OCI-LY1 (cell line): ENCODE data around the gene RHBG.

Experiments
- H2AFZ ChIP-seq: fragments of 200-600 bp; sonication (generic), shearing (Covaris generic); 2 replicates; pipeline ENCODE4 v1.6.0; 2014; ENCODE audit warnings: antibody characterized with exemption, mild to moderate bottlenecking, low read length
- H3F3A ChIP-seq: fragments of 200-600 bp; sonication (generic), shearing (Covaris generic); 2 replicates; pipeline ENCODE4 v1.6.0; 2014; ENCODE audit warnings: mild to moderate bottlenecking, antibody characterized with exemption, low read length, moderate library complexity; ENCODE audit not compliant: insufficient read depth
- H3K27ac ChIP-seq: fragments of 200-600 bp; sonication (generic); 2 replicates; pipeline ENCODE4 v1.5.1; 2014; ENCODE audit warnings: low read length, mixed run types, mild to moderate bottlenecking, low read depth; ENCODE audit not compliant: poor library complexity, severe bottlenecking
- H3K27me3 ChIP-seq: fragments of 200-600 bp; sonication (generic); 2 replicates; pipeline ENCODE4 v1.6.0; 2014; ENCODE audit warnings: antibody characterized with exemption, mild to moderate bottlenecking, low read length, moderate library complexity; ENCODE audit not compliant: insufficient read depth
- H3K36me3 ChIP-seq: fragments of 200-600 bp; sonication (generic); 2 replicates; pipeline ENCODE4 v1.6.1; 2014; ENCODE audit warnings: mild to moderate bottlenecking, antibody characterized with exemption, low read length, moderate library complexity, mixed read lengths; ENCODE audit not compliant: insufficient read depth
- H3K4me1 ChIP-seq: fragments of 200-600 bp; sonication (generic); 2 replicates; pipeline ENCODE4 v1.5.1; 2014; ENCODE audit warnings: mild to moderate bottlenecking, low read length, moderate library complexity; ENCODE audit not compliant: insufficient read depth, severe bottlenecking
- H3K4me2 ChIP-seq: fragments of 200-600 bp; sonication (generic), shearing (Covaris generic); 2 replicates; pipeline ENCODE4 v1.6.1; 2014; ENCODE audit warnings: low read length
- H3K4me3 ChIP-seq: fragments of 200-600 bp; sonication (generic); 2 replicates; pipeline ENCODE4 v1.5.1; 2014; ENCODE audit warnings: low read length, low read depth, mild to moderate bottlenecking, mixed read lengths; ENCODE audit not compliant: poor library complexity, severe bottlenecking
- H3K79me2 ChIP-seq: fragments of 200-600 bp; shearing (Covaris generic); 2 replicates; pipeline ENCODE4 v1.6.1; 2016; ENCODE audit warnings: mixed run types, low read length, mixed read lengths; ENCODE audit not compliant: insufficient read depth
- H3K9ac ChIP-seq: fragments of 200-600 bp; sonication (generic), shearing (Covaris generic); 2 replicates; pipeline ENCODE4 v1.6.1; 2014; ENCODE audit warnings: mild to moderate bottlenecking, low read length, mixed read lengths
- H3K9me2 ChIP-seq: fragments of 200-600 bp; sonication (generic), shearing (Covaris generic); 2 replicates; pipeline ENCODE4 v1.6.1; 2014; ENCODE audit warnings: low read depth, mild to moderate bottlenecking, low read length, mixed read lengths
- H3K9me3 ChIP-seq: fragments of 200-600 bp; shearing (Covaris generic); 2 replicates; pipeline ENCODE4 v1.6.1; 2014; ENCODE audit warnings: low read length, mixed read lengths
- H4K20me1 ChIP-seq: fragments of 200-600 bp; sonication (generic), shearing (Covaris generic); 2 replicates; pipeline ENCODE4 v1.6.0; 2016; ENCODE audit warnings: mild to moderate bottlenecking, low read length; ENCODE audit not compliant: insufficient read depth
- CTCF ChIP-seq: fragments of 200-600 bp; sonication (generic), shearing (Covaris generic); IDR thresholded peaks from 2 replicates; pipeline ENCODE4 v1.5.1; 2017; ENCODE audit warnings: mild to moderate bottlenecking, antibody characterized with exemption, low read length, moderate library complexity, mixed read lengths
- EZH2 ChIP-seq: fragments of 200-600 bp; sonication (generic), shearing (Covaris generic); IDR thresholded peaks from 2 replicates; pipeline ENCODE4 v1.8.0; 2017; ENCODE audit warnings: borderline replicate concordance, mixed run types, mild to moderate bottlenecking, antibody characterized with exemption, low read length, moderate library complexity, mixed read lengths

RHBG gene

DNA sequence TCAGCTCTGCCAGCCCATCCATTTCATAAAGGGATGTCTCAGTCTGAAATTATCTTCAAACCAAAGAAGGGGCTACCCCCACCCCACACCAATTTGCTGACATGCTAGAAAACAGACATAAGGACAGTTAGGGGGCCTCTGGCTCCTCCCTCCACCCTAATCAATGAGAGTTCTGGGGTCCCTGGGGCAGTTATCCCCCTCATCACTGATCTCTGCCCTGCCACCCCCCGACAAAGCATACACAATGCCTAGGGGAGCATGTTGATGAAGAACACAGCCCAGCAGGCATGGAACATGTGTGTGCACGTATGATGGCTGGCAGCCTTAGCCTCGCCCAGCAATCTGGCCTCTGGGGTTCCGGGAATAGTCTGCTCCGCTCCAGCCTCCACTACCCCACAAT, 58.9 kb downstream of the RHBG start:
- no peaks in the 10 kb centered on the region for H3F3A ChIP-seq
- no peaks in the 10 kb centered on the region for H3K9me3 ChIP-seq
- TF ChIP-seq CTCF: no peak
- TF ChIP-seq EZH2: no peak
- H3K4me3 ChIP-seq: no peak overlapping the region
- no peaks in the 10 kb centered on the region for H3K9me2 ChIP-seq
- no peak overlapping the region for H3K4me2 ChIP-seq
- no peaks in the 10 kb centered on the region for H3K36me3 ChIP-seq
- no peak overlapping the region for H2AFZ ChIP-seq
- H3K27ac ChIP-seq: no peak overlapping the region
- peaks cover 11% of the 10 kb centered on the region for H3K27me3 ChIP-seq
- no peak overlapping the region for H3K9ac ChIP-seq
- no peaks in the 10 kb centered on the region for H3K79me2 ChIP-seq
- no peaks in the 10 kb centered on the region for H4K20me1 ChIP-seq
- no peaks in the 10 kb centered on the region for H3K4me1 ChIP-seq

- no peaks in the 10 kb centered on the region for H4K20me1 ChIP-seq
- no peak overlapping the region for H2AFZ ChIP-seq
- no peak overlapping the region for H3K4me3 ChIP-seq
- no peaks in the 10 kb centered on the region for H3K9me2 ChIP-seq
- TF ChIP-seq CTCF: no peak
- no peak for TF ChIP-seq EZH2
- no peak overlapping the region for H3K9ac ChIP-seq
- no peaks in the 10 kb centered on the region for H3F3A ChIP-seq
- no peaks in the 10 kb centered on the region for H3K36me3 ChIP-seq
- no peak overlapping the region for H3K4me2 ChIP-seq
- no peaks in the 10 kb centered on the region for H3K4me1 ChIP-seq
- H3K9me3 ChIP-seq: no peaks in the 10 kb centered on the region
- no peak overlapping the region for H3K27ac ChIP-seq
- peaks cover 11% of the 10 kb centered on the region; the same call in 1 of the 2 replicates for H3K27me3 ChIP-seq
- H3K79me2 ChIP-seq: no peaks in the 10 kb centered on the region
Measured at GRCh38 chr1:156428746-156429288, 59.8 kb downstream of the RHBG start.

GRCh38 chr1:156429313-156430060, 60.5 kb downstream of the RHBG start:
- H3K4me3 ChIP-seq: no peak overlapping the region
- H3K79me2 ChIP-seq: no peaks in the 10 kb centered on the region
- no peaks in the 10 kb centered on the region for H3K9me3 ChIP-seq
- no peaks in the 10 kb centered on the region for H3K4me1 ChIP-seq
- H3K27me3 ChIP-seq: peaks cover 11% of the 10 kb centered on the region; the same call in 1 of the 2 replicates
- no peak overlapping the region for H3K27ac ChIP-seq
- H4K20me1 ChIP-seq: no peaks in the 10 kb centered on the region
- no peak overlapping the region for H3K4me2 ChIP-seq
- no peaks in the 10 kb centered on the region for H3K9me2 ChIP-seq
- no peak overlapping the region for H2AFZ ChIP-seq
- no peaks in the 10 kb centered on the region for H3F3A ChIP-seq
- H3K36me3 ChIP-seq: no peaks in the 10 kb centered on the region
- H3K9ac ChIP-seq: no peak overlapping the region
- TF ChIP-seq CTCF (no peak), EZH2 (no peak)
